Measurements from ENCODE around the gene ALG9.
A peak's percentile ranks its signal among the peaks of the same experiment; 100 is the strongest.
"Not testable (repeated sequence)": the region's sequence is repeated elsewhere in the genome, so short reads cannot be mapped to it uniquely, and the experiment has no call there.

ALG9 gene

GRCh38 chr11:111870886-111871692, at the start of gene ALG9:
Gene ALG9, minus strand, starts transcription at chr11:111871581. Its CDS starts 99 bp downstream, at chr11:111871482.
- peak; percentile 94 to 96 for DNase-seq

- no peak for DNase-seq
Observed at GRCh38 chr11:111920908-111921307, 49.5 kb upstream of the ALG9 start.

GRCh38 chr11:111918390-111919256, 47.2 kb upstream of the ALG9 start, which contains the start of gene C11orf52:
Gene C11orf52, plus strand, starts transcription at chr11:111918913. Its CDS starts 60 bp downstream, at chr11:111918973.
- no peak for DNase-seq

GRCh38 chr11:111917788-111918187, 46.4 kb upstream of the ALG9 start:
- no peak for DNase-seq

- no peak for DNase-seq
Observed at GRCh38 chr11:111917312-111917711, 45.9 kb upstream of the ALG9 start.

GRCh38 chr11:111916768-111917167, 45.4 kb upstream of the ALG9 start:
- DNase-seq = no peak

- no peak for DNase-seq
Observed at GRCh38 chr11:111913997-111914396, 42.6 kb upstream of the ALG9 start.

- no peak for DNase-seq
Observed at GRCh38 chr11:111913031-111913861, 41.9 kb upstream of the ALG9 start.

GRCh38 chr11:111912535-111912934, 41.2 kb upstream of the ALG9 start, which contains the start of gene HSPB2:
Gene HSPB2, plus strand, starts transcription at chr11:111912734. Its CDS starts 96 bp downstream, at chr11:111912830.
- DNase-seq = no peak

- DNase-seq = no peak
Observed at GRCh38 chr11:111911563-111912401, 40.4 kb upstream of the ALG9 start, which contains the start of gene CRYAB. Gene CRYAB, minus strand, starts transcription at chr11:111911770. Its CDS starts 46 bp downstream, at chr11:111911724.

- no peak for DNase-seq
Observed at GRCh38 chr11:111910676-111911562, 39.5 kb upstream of the ALG9 start.

- no peak for DNase-seq
Observed at GRCh38 chr11:111909378-111909777, 38.0 kb upstream of the ALG9 start.

GRCh38 chr11:111908639-111909305, 37.4 kb upstream of the ALG9 start:
- no peak for DNase-seq

GRCh38 chr11:111906680-111907079, 35.3 kb upstream of the ALG9 start:
- DNase-seq = no peak

- no peak for DNase-seq
Observed at GRCh38 chr11:111905411-111905810, 34.0 kb upstream of the ALG9 start.

- DNase-seq = no peak
Observed at GRCh38 chr11:111886844-111887243, 15.5 kb upstream of the ALG9 start.

GRCh38 chr11:111886032-111886431, 14.7 kb upstream of the ALG9 start:
- DNase-seq = no peak

GRCh38 chr11:111885053-111885452, 13.7 kb upstream of the ALG9 start:
- not testable (repeated sequence) for DNase-seq

- no peak for DNase-seq
Observed at GRCh38 chr11:111882202-111882601, 10.8 kb upstream of the ALG9 start.

- DNase-seq = no peak
Observed at GRCh38 chr11:111879637-111879960, 8.2 kb upstream of the ALG9 start.
